Measurements from ENCODE around the gene MACROD1.

DNA sequence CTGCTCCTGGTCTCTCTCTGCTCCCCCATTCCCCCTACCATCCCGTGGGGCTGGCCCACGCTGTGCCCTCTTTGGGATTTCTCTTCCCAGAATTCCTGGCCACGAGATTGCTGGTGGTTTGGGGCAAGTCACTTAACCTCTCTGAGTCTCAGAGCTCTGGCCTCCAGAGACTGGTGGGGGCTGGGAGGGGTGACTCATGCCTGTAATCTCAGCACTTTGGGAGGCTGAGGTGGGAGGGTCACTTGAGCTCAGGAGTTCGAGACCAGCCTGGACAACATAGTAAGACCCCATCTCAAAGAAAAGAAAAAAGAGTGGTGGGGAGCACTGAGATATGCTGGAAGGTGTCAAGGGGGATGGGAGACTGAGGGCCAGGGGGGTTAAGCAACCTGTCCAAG, 161.3 kb downstream of the MACROD1 start:
- TF ChIP-seq POLR2A (IDR thresholded peaks at IDR 0.05; ENCODE audit: extremely low read depth, insufficient read length) = no peak
- TF ChIP-seq, protein P1, sequence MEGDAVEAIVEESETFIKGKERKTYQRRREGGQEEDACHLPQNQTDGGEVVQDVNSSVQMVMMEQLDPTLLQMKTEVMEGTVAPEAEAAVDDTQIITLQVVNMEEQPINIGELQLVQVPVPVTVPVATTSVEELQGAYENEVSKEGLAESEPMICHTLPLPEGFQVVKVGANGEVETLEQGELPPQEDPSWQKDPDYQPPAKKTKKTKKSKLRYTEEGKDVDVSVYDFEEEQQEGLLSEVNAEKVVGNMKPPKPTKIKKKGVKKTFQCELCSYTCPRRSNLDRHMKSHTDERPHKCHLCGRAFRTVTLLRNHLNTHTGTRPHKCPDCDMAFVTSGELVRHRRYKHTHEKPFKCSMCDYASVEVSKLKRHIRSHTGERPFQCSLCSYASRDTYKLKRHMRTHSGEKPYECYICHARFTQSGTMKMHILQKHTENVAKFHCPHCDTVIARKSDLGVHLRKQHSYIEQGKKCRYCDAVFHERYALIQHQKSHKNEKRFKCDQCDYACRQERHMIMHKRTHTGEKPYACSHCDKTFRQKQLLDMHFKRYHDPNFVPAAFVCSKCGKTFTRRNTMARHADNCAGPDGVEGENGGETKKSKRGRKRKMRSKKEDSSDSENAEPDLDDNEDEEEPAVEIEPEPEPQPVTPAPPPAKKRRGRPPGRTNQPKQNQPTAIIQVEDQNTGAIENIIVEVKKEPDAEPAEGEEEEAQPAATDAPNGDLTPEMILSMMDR (IDR thresholded peaks at IDR 0.05; ENCODE audit: low read depth, low read length) = no peak
- TF ChIP-seq, protein P2, sequence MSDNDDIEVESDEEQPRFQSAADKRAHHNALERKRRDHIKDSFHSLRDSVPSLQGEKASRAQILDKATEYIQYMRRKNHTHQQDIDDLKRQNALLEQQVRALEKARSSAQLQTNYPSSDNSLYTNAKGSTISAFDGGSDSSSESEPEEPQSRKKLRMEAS (IDR thresholded peaks at IDR 0.05; ENCODE audit: low read depth, low read length) = no peak
